Panc1 (cell line): Measurements from ENCODE around the gene HOXD3. TPM values are rescaled to one million over a fixed set of nuclear protein-coding genes. Genes with fewer than 3 reads are reported as not detected.

Experiments used
- ATAC-seq: fragments of 200-7000 bp; cut with Tn5 transposase; 2 replicates; pipeline ENCODE4 v1.9.1; 2020; ENCODE audit warnings: mild to moderate bottlenecking, moderate library complexity
- BruUV-seq: library from RNA; stranded (reverse); fragments of 400-500 nt; replicated peaks from 2 replicates; lab custom pipeline; 2021; lab: Mats Ljungman, UMichigan
- CTCF ChIA-PET: fragments of 300-600 bp; sonication (Branson Sonifier 250); formaldehyde crosslinking; loops from one replicate; lab custom pipeline; 2022; ENCODE audit warnings: antibody characterized with exemption; lab: Charles Lee
- POLR2A ChIA-PET: fragments of 300-600 bp; sonication (Branson Sonifier 250); formaldehyde crosslinking; loops from one replicate; lab custom pipeline; 2022; ENCODE audit warnings: antibody characterized with exemption; lab: Charles Lee
- DNase-seq: peaks from one replicate; pipeline ENCODE4 v3.0.0-alpha.2; 2010; ENCODE audit warnings: low read depth, low spot score
- H3K27ac ChIP-seq: 2 replicates; pipeline ENCODE4 v1.5.1; 2011; ENCODE audit warnings: mild to moderate bottlenecking, low read length, inconsistent platforms
- H3K27me3 ChIP-seq: fragments of 200-500 bp; sonication (Bioruptor generic); 2 replicates; pipeline ENCODE4 v1.6.0; 2014; ENCODE audit warnings: low read length, inconsistent platforms; ENCODE audit not compliant: control insufficient read depth, insufficient read depth
- H3K36me3 ChIP-seq: fragments of 200-500 bp; sonication (Bioruptor generic); 2 replicates; pipeline ENCODE4 v1.5.1; 2014; ENCODE audit warnings: inconsistent platforms, mild to moderate bottlenecking, low read length, moderate library complexity; ENCODE audit not compliant: control insufficient read depth, insufficient read depth
- H3K4me1 ChIP-seq: 2 replicates; pipeline ENCODE4 v1.5.1; 2011; ENCODE audit warnings: inconsistent platforms, mild to moderate bottlenecking, low read length, moderate library complexity; ENCODE audit not compliant: control insufficient read depth, insufficient read depth
- H3K4me3 ChIP-seq, 2 experiments: 2 replicates each; pipeline ENCODE4 v1.5.1; 2011 to 2012; ENCODE audit warnings: low read depth in 2 of 2, low read length in 2 of 2, mild to moderate bottlenecking in 2 of 2, inconsistent platforms in 1 of 2, moderate library complexity in 1 of 2
- H3K9me3 ChIP-seq: fragments of 200-500 bp; sonication (Bioruptor generic); 2 replicates; pipeline ENCODE4 v1.5.1; 2014; ENCODE audit warnings: low read depth, mild to moderate bottlenecking, inconsistent platforms, low read length, moderate library complexity; ENCODE audit not compliant: control insufficient read depth, insufficient read depth
- CTCF ChIP-seq: fragments of 450-650 bp; IDR thresholded peaks from 2 replicates; pipeline ENCODE4 v1.5.1; 2017; ENCODE audit warnings: mild to moderate bottlenecking
- POLR2AphosphoS5 ChIP-seq: IDR thresholded peaks from 2 replicates; pipeline ENCODE4 v1.6.1; 2012; ENCODE audit warnings: mild to moderate bottlenecking, low read depth, low read length, moderate library complexity
- REST ChIP-seq, 2 experiments: IDR thresholded peaks; 2 replicates each; pipeline ENCODE4 v1.6.1; 2011 to 2012; ENCODE audit warnings: low read depth in 2 of 2, control low read depth in 1 of 2, low read length in 1 of 2, mild to moderate bottlenecking in 1 of 2, moderate library complexity in 1 of 2; ENCODE audit not compliant: insufficient read depth in 1 of 2
- SIN3A ChIP-seq: IDR thresholded peaks from 2 replicates; pipeline ENCODE4 v1.6.1; 2012; ENCODE audit warnings: low read depth, mild to moderate bottlenecking, low read length, moderate library complexity, borderline replicate concordance; ENCODE audit not compliant: insufficient read depth
- TCF7L2 ChIP-seq: IDR thresholded peaks from 2 replicates; pipeline ENCODE4 v1.6.1; 2011; ENCODE audit warnings: mild to moderate bottlenecking, low read depth, low read length, inconsistent platforms
- in situ Hi-C: cut with HindIII; loops from 2 replicates; pipeline ENCODE4 v1.10.0; 2016; ENCODE audit warnings: low sequenced_read_pairs, low pct_unique_long_range_greater_than_20kb
- intact Hi-C: fragments of 100-400 bp; cut with micrococcal nuclease; formaldehyde crosslinking; loops from one replicate; pipeline ENCODE4 v1.10.0; 2022; ENCODE audit not compliant: unreplicated experiment
- total RNA-seq: library from RNA; stranded (reverse); gene quantifications from one replicate; pipeline ENCODE4 v1.2.1, GENCODE V29; 2021; ENCODE audit not compliant: unreplicated experiment

The HOXD3 gene
- total RNA-seq, 1 experiment from 2014 or later: 1.8 TPM

GRCh38 chr2:176181551-176181950 is 24.4 kb downstream of the HOXD3 start:
- H3K4me3 ChIP-seq: no peak overlapping the region
- in situ Hi-C loops (no loop called here), intact Hi-C loops (no loop called here)
- TF ChIP-seq SIN3A: no peak
- no peak for TF ChIP-seq TCF7L2
- no peak for TF ChIP-seq REST (IDR thresholded peaks at IDR 0.05; ENCODE audit: insufficient read depth in 1 of 2, low read depth in 2 of 2, low read length in 1 of 2)
- TF ChIP-seq POLR2AphosphoS5: no peak
- no peak for TF ChIP-seq CTCF
- DNase-seq (no peak), ATAC-seq (no peak)
- no peaks in the 10 kb centered on the region for H3K27me3 ChIP-seq
- no peak overlapping the region for H3K27ac ChIP-seq
- ChIA-PET CTCF (no interaction called here), POLR2A (no interaction called here)
- no peaks in the 10 kb centered on the region for H3K36me3 ChIP-seq
- no peaks in the 10 kb centered on the region for H3K4me1 ChIP-seq
- BruUV-seq: no TSS peak
- H3K9me3 ChIP-seq: no peaks in the 10 kb centered on the region

GRCh38 chr2:176182671-176183070 is 25.6 kb downstream of the HOXD3 start:
- ChIA-PET CTCF (no interaction called here), POLR2A (no interaction called here)
- Histone ChIP-seq H3K36me3 (no peaks in the 10 kb centered on the region), H3K27ac (no peak overlapping the region), H3K4me3 (no peak overlapping the region), H3K4me1 (no peaks in the 10 kb centered on the region), H3K27me3 (no peaks in the 10 kb centered on the region), H3K9me3 (no peaks in the 10 kb centered on the region)
- no TSS peak for BruUV-seq
- in situ Hi-C loops (no loop called here), intact Hi-C loops (no loop called here)
- ATAC-seq: no peak
- DNase-seq: no peak
- TF ChIP-seq REST (IDR thresholded peaks at IDR 0.05; ENCODE audit: insufficient read depth in 1 of 2, low read depth in 2 of 2, low read length in 1 of 2) (no peak), POLR2AphosphoS5 (no peak), TCF7L2 (no peak)
